CD14-positive monocyte (primary cell): ENCODE results near the gene GALNT10. TPM values are rescaled to one million over a fixed set of nuclear protein-coding genes. Genes with fewer than 3 reads are reported as not detected.

Source experiments
- DNase-seq, 3 donors: peaks; one replicate each; pipeline ENCODE4 v3.0.0-alpha.2; 2011 to 2022
- H2AFZ ChIP-seq: 2 replicates; pipeline ENCODE4 v1.6.0; 2012; ENCODE audit warnings: mild to moderate bottlenecking, low read depth, low read length, inconsistent platforms; ENCODE audit not compliant: insufficient read depth, poor library complexity, severe bottlenecking
- H3K27ac ChIP-seq, 2 donors: 1 replicate in 1 of 2; 2 replicates in 1 of 2; pipeline ENCODE4 v1.5.1; 2012 to 2013; ENCODE audit warnings: low read length in 2 of 2, control low read depth in 1 of 2, inconsistent platforms in 1 of 2, low read depth in 1 of 2, mild to moderate bottlenecking in 1 of 2
- H3K27me3 ChIP-seq, 2 donors: one replicate each; pipeline versions ENCODE4 v1.6.0 to v1.6.1; 2011 to 2013; ENCODE audit warnings: low read length in 2 of 2; ENCODE audit not compliant: control insufficient read depth in 2 of 2, insufficient read depth in 2 of 2
- H3K36me3 ChIP-seq, 2 donors: replicated peaks in 1 of 2; 1 replicate in 1 of 2; 2 replicates in 1 of 2; pipeline versions ENCODE4 v1.5.1 to v1.6.1; 2012 to 2013; ENCODE audit warnings: low read length in 2 of 2, control low read depth in 1 of 2, inconsistent platforms in 1 of 2, mild to moderate bottlenecking in 1 of 2; ENCODE audit not compliant: insufficient read depth in 2 of 2, control insufficient read depth in 1 of 2
- H3K4me1 ChIP-seq, 2 donors: 1 replicate in 1 of 2; 2 replicates in 1 of 2; pipeline versions ENCODE4 v1.5.1 to v1.6.1; 2012 to 2013; ENCODE audit warnings: low read length in 2 of 2, control low read depth in 1 of 2, inconsistent platforms in 1 of 2, mild to moderate bottlenecking in 1 of 2, moderate library complexity in 1 of 2; ENCODE audit not compliant: insufficient read depth in 2 of 2, control insufficient read depth in 1 of 2
- H3K4me2 ChIP-seq: replicated peaks from 2 replicates; pipeline ENCODE3; 2012; ENCODE audit warnings: low read length, moderate library complexity, mild to moderate bottlenecking; ENCODE audit not compliant: poor library complexity, severe bottlenecking; ENCODE audit errors: extremely low read depth
- H3K4me3 ChIP-seq, 3 experiments: fragments of 200-600 bp in 1 of 3; sonication (generic) in 1 of 3; replicated peaks in 1 of 3; 1 replicate in 2 of 3; 2 replicates in 1 of 3; pipeline ENCODE4 v1.5.1; 2011 to 2013; ENCODE audit warnings: low read length in 3 of 3, mild to moderate bottlenecking in 3 of 3, control low read depth in 2 of 3, low read depth in 2 of 3, inconsistent platforms in 1 of 3, moderate library complexity in 1 of 3
- H3K79me2 ChIP-seq: 2 replicates; pipeline ENCODE4 v1.6.0; 2012; ENCODE audit warnings: mild to moderate bottlenecking, control low read depth, inconsistent platforms, low read length, moderate library complexity; ENCODE audit not compliant: insufficient read depth
- H3K9ac ChIP-seq: 2 replicates; pipeline ENCODE4 v1.6.0; 2017; ENCODE audit warnings: low read length, mild to moderate bottlenecking; ENCODE audit not compliant: insufficient read depth, poor library complexity, severe bottlenecking
- H3K9me3 ChIP-seq, 2 donors: replicated peaks in 1 of 2; 1 replicate in 1 of 2; 2 replicates in 1 of 2; pipeline versions ENCODE4 v1.5.1 to v1.6.1; 2012 to 2013; ENCODE audit warnings: low read length in 2 of 2, control low read depth in 1 of 2; ENCODE audit not compliant: control insufficient read depth in 1 of 2, insufficient read depth in 1 of 2
- H4K20me1 ChIP-seq: 2 replicates; pipeline ENCODE4 v1.6.0; 2012; ENCODE audit warnings: mild to moderate bottlenecking, low read length, control low read depth, moderate library complexity; ENCODE audit not compliant: insufficient read depth
- H3K27ac Mint-ChIP-seq, 7 donors: one replicate each; pipeline ENCODE4 v1.8.0; 2020; ENCODE audit warnings: mild to moderate bottlenecking in 7 of 7, mixed read lengths in 7 of 7, moderate library complexity in 6 of 7, inconsistent platforms in 2 of 7
- H3K27me3 Mint-ChIP-seq, 3 donors: one replicate each; pipeline ENCODE4 v1.8.0; 2021 to 2022; ENCODE audit warnings: low read depth in 3 of 3, mild to moderate bottlenecking in 3 of 3, mixed read lengths in 3 of 3, moderate library complexity in 3 of 3, inconsistent platforms in 1 of 3
- H3K36me3 Mint-ChIP-seq, 2 donors: one replicate each; pipeline ENCODE4 v1.8.0; 2020; ENCODE audit warnings: mixed read lengths in 2 of 2, inconsistent platforms in 1 of 2, mild to moderate bottlenecking in 1 of 2
- H3K4me1 Mint-ChIP-seq: one replicate; pipeline ENCODE4 v1.8.0; 2020; ENCODE audit warnings: mild to moderate bottlenecking, mixed read lengths
- H3K4me3 Mint-ChIP-seq, 2 donors: one replicate each; pipeline ENCODE4 v1.8.0; 2020; ENCODE audit warnings: mild to moderate bottlenecking in 2 of 2, mixed read lengths in 2 of 2, moderate library complexity in 1 of 2
- H3K9me3 Mint-ChIP-seq, 7 donors: one replicate each; pipeline ENCODE4 v1.8.0; 2020 to 2022; ENCODE audit warnings: mixed read lengths in 7 of 7, mild to moderate bottlenecking in 6 of 7, moderate library complexity in 6 of 7, inconsistent platforms in 2 of 7
- WGBS: methylation state at CpG from one replicate; pipeline ENCODE4 v1.1.5; 2013; ENCODE audit warnings: missing lambda C conversion rate; ENCODE audit not compliant: insufficient coverage; 5-methylcytosine and 5-hydroxymethylcytosine counted together
- intact Hi-C, 2 donors: fragments of 100-400 bp; cut with micrococcal nuclease; formaldehyde crosslinking; loops; one replicate each; pipeline versions ENCODE4 v1.15.0 to v1.15.1; 2023
- polyA plus RNA-seq, 3 donors: library from polyadenylated mRNA; depleted of rRNA in 1 of 3; unstranded in 2 of 3; stranded (reverse) in 1 of 3; fragments of 300-500 nt in 2 of 3; fragments of >200 nt in 1 of 3; fragmentation: Illumina TruSeq in 2 of 3; gene quantifications; 1 replicate in 2 of 3; 2 replicates in 1 of 3; pipeline ENCODE4 v1.2.3, GENCODE V29; 2012 to 2021
- TF ChIP-seq, protein P1 (sequence below): fragments of 200-600 bp; IDR thresholded peaks from one replicate; pipeline ENCODE4 v1.8.0; 2022; ENCODE audit warnings: antibody characterized with exemption, mild to moderate bottlenecking

Gene GALNT10
- polyA plus RNA-seq, 3 donors: 6.2 to 11.6 (median 7.3) TPM

DNA sequence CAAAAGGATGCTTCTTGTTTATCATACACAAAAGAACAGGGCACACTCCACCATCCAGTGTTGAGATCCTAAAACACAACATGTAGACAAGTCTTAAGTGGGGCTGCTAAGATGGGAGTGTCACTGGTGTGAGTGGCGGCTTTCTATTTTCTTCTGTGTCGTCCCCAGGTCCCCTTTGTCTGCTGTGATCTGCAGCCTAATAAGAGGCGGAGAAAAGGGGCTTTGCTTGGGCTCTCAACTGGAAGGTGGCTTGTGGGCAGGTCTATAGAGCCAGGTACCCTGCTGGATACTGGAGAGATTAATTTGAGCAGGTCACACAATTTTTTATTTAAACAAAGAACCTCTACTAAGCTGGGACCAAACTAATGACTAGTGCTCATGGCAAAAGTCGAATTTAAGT lies 129.2 kb downstream of the GALNT10 start:
- no peak for DNase-seq
- Mint-ChIP-seq H3K4me3 (no peak overlapping the region), H3K36me3 (peaks cover 8 to 25% of the 10 kb centered on the region in 2 donors), H3K9me3 (peaks cover 0 to 3% (median 0%) of the 10 kb centered on the region in 7 donors), H3K27me3 (peaks cover 0 to 4% (median 3%) of the 10 kb centered on the region in 3 donors), H3K27ac (no peak overlapping the region), H3K4me1 (no peaks in the 10 kb centered on the region)
- H3K27me3 ChIP-seq: no peaks in the 10 kb centered on the region
- H4K20me1 ChIP-seq: no peaks in the 10 kb centered on the region
- H3K4me3 ChIP-seq: no peak overlapping the region
- no peaks in the 10 kb centered on the region for H3K79me2 ChIP-seq
- H3K9ac ChIP-seq: no peak overlapping the region
- no peaks in the 10 kb centered on the region for H3K9me3 ChIP-seq
- TF ChIP-seq, protein P1, sequence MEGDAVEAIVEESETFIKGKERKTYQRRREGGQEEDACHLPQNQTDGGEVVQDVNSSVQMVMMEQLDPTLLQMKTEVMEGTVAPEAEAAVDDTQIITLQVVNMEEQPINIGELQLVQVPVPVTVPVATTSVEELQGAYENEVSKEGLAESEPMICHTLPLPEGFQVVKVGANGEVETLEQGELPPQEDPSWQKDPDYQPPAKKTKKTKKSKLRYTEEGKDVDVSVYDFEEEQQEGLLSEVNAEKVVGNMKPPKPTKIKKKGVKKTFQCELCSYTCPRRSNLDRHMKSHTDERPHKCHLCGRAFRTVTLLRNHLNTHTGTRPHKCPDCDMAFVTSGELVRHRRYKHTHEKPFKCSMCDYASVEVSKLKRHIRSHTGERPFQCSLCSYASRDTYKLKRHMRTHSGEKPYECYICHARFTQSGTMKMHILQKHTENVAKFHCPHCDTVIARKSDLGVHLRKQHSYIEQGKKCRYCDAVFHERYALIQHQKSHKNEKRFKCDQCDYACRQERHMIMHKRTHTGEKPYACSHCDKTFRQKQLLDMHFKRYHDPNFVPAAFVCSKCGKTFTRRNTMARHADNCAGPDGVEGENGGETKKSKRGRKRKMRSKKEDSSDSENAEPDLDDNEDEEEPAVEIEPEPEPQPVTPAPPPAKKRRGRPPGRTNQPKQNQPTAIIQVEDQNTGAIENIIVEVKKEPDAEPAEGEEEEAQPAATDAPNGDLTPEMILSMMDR: no peak
- no peak overlapping the region for H3K27ac ChIP-seq
- no peak overlapping the region for H3K4me2 ChIP-seq
- no peak overlapping the region for H2AFZ ChIP-seq
- 100% methylated on average over 3 of the region's 4 CpGs for WGBS
- H3K36me3 ChIP-seq: peaks cover 0 to 9% of the 10 kb centered on the region in 2 donors
- intact Hi-C loops: no loop called here
- no peaks in the 10 kb centered on the region for H3K4me1 ChIP-seq

- 90% methylated on average over 3 of the region's 6 CpGs for WGBS
- Histone ChIP-seq H2AFZ (no peak overlapping the region), H3K9me3 (no peaks in the 10 kb centered on the region), H3K4me1 (no peaks in the 10 kb centered on the region), H4K20me1 (no peaks in the 10 kb centered on the region), H3K27ac (no peak overlapping the region), H3K4me2 (no peak overlapping the region), H3K36me3 (peaks cover 0 to 9% of the 10 kb centered on the region in 2 donors), H3K79me2 (no peaks in the 10 kb centered on the region), H3K9ac (no peak overlapping the region), H3K4me3 (no peak overlapping the region), H3K27me3 (no peaks in the 10 kb centered on the region)
- no peak overlapping the region for H3K4me3 Mint-ChIP-seq
- peaks cover 0 to 4% (median 3%) of the 10 kb centered on the region in 3 donors for H3K27me3 Mint-ChIP-seq
- H3K9me3 Mint-ChIP-seq: peaks cover 0 to 3% (median 0%) of the 10 kb centered on the region in 7 donors
- no peaks in the 10 kb centered on the region for H3K4me1 Mint-ChIP-seq
- H3K36me3 Mint-ChIP-seq: peaks cover 8 to 23% of the 10 kb centered on the region in 2 donors
- no peak for DNase-seq
- TF ChIP-seq, protein P1: no peak
- intact Hi-C loops: no loop called here
- no peak overlapping the region for H3K27ac Mint-ChIP-seq
These were observed 129.9 kb downstream of the GALNT10 start for GRCh38 chr5:154320224-154321089.
